Measurements from ENCODE around the gene SRPK2. TPM values are rescaled to one million over a fixed set of nuclear protein-coding genes. Genes with fewer than 3 reads are reported as not detected.

SRPK2 gene
- total RNA-seq, 1 experiment from 2014 or later = 54.4 TPM

GRCh38 chr7:105281966-105282365, 106.8 kb downstream of the SRPK2 start:
- intact Hi-C loops (cut with micrococcal nuclease) = no loop called here
- POLR2A ChIA-PET = interaction anchor here (0.6 kb wide), 1 partner anchor 105 kb away, joined by 6 read pairs; no protein-coding TSS in a partner anchor

DNA sequence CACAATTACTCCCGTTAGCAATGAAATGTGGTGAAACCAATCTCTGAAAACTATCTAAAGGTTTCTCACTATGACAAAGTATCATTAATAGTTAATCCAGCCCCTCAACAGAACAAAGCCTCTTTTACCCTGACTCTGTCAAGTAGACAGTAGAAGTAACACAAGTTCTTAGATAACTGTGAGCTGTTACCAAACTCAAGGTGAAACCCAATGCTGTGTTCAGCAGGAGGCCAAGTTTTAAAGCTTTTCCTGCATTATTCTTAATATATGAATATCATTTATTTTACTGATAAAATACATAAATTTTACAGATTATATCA, 109.1 kb downstream of the SRPK2 start:
- Mint-ChIP-seq H3K36me3 (ENCODE audit: insufficient read depth, unreplicated experiment) (peaks cover 8% of the 10 kb centered on the region), H3K27ac (ENCODE audit: low read depth, unreplicated experiment) (no peak overlapping the region), H3K9me3 (ENCODE audit: unreplicated experiment) (no peaks in the 10 kb centered on the region), H3K4me1 (ENCODE audit: insufficient read depth, unreplicated experiment) (peaks cover 13% of the 10 kb centered on the region), H3K4me3 (ENCODE audit: unreplicated experiment) (no peak overlapping the region), H3K27me3 (ENCODE audit: insufficient read depth, unreplicated experiment) (no peaks in the 10 kb centered on the region)
- intact Hi-C loops (cut with micrococcal nuclease) = no loop called here
- DNase-seq (ENCODE audit: unreplicated experiment) = no peak
- ChIA-PET POLR2A (no interaction called here), CTCF (no interaction called here)
- TF ChIP-seq, protein P1, sequence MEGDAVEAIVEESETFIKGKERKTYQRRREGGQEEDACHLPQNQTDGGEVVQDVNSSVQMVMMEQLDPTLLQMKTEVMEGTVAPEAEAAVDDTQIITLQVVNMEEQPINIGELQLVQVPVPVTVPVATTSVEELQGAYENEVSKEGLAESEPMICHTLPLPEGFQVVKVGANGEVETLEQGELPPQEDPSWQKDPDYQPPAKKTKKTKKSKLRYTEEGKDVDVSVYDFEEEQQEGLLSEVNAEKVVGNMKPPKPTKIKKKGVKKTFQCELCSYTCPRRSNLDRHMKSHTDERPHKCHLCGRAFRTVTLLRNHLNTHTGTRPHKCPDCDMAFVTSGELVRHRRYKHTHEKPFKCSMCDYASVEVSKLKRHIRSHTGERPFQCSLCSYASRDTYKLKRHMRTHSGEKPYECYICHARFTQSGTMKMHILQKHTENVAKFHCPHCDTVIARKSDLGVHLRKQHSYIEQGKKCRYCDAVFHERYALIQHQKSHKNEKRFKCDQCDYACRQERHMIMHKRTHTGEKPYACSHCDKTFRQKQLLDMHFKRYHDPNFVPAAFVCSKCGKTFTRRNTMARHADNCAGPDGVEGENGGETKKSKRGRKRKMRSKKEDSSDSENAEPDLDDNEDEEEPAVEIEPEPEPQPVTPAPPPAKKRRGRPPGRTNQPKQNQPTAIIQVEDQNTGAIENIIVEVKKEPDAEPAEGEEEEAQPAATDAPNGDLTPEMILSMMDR (IDR thresholded peaks at IDR 0.05; ENCODE audit: unreplicated experiment) = no peak
- no TSS peak for BruUV-seq (replicated peaks)

More at GRCh38 chr7:105281966-105282365, 106.8 kb downstream of the SRPK2 start:
- H3K9me3 Mint-ChIP-seq (ENCODE audit: unreplicated experiment) = no peaks in the 10 kb centered on the region
- H3K4me3 Mint-ChIP-seq (ENCODE audit: unreplicated experiment) = no peak overlapping the region
- no peak overlapping the region for H3K27ac Mint-ChIP-seq (ENCODE audit: low read depth, unreplicated experiment)
- CTCF ChIA-PET = no interaction called here
- DNase-seq (ENCODE audit: unreplicated experiment) = no peak
- H3K36me3 Mint-ChIP-seq (ENCODE audit: insufficient read depth, unreplicated experiment) = peaks cover 10% of the 10 kb centered on the region
- TF ChIP-seq, protein P1 (IDR thresholded peaks at IDR 0.05; ENCODE audit: unreplicated experiment) = no peak
- H3K27me3 Mint-ChIP-seq (ENCODE audit: insufficient read depth, unreplicated experiment) = no peaks in the 10 kb centered on the region
- no TSS peak for BruUV-seq (replicated peaks)
- peaks cover 13% of the 10 kb centered on the region for H3K4me1 Mint-ChIP-seq (ENCODE audit: insufficient read depth, unreplicated experiment)

DNA sequence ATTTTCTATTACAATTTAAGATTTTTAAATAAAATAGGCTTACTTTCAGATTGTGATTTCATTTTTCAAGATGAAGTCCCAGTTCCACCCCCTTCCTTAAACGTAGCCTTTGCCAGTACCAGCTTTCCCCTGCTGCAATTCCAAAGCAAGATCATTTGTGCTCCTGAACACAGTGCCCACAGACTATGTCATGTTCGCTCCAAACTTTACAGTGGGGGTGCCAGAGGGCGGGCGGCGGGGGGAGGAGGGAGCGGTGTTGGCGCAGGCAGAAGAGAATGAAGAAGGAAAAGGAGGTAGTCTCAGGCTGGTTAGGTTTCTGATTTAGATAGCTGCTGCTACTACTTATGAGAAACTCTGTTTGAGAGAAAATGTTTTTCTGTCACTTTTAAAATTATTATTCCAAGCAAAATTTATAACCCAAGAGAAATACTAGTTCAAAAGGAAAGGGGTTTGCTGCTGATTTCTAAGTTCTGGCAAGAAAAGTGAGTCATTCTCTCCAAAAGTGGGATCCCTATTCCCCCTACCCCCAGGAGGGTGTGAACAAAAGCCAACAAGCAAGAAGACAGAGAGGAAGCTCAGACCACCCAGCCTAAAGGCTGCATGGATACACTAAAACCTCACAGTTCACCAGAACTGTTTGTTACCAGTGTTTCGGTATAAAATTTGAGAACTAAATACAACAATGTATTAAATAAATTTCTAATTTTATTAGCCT, 109.6 kb downstream of the SRPK2 start:
- Mint-ChIP-seq H3K27me3 (ENCODE audit: insufficient read depth, unreplicated experiment) (no peaks in the 10 kb centered on the region), H3K27ac (ENCODE audit: low read depth, unreplicated experiment) (no peak overlapping the region), H3K36me3 (ENCODE audit: insufficient read depth, unreplicated experiment) (peaks cover 4% of the 10 kb centered on the region), H3K4me1 (ENCODE audit: insufficient read depth, unreplicated experiment) (peaks cover 13% of the 10 kb centered on the region), H3K4me3 (ENCODE audit: unreplicated experiment) (no peak overlapping the region), H3K9me3 (ENCODE audit: unreplicated experiment) (no peaks in the 10 kb centered on the region)
- TF ChIP-seq, protein P1 (IDR thresholded peaks at IDR 0.05; ENCODE audit: unreplicated experiment) = no peak
- ChIA-PET POLR2A (no interaction called here), CTCF (interaction anchor here (0.6 kb wide), 1 partner anchor 1391 kb away, joined by 3 read pairs; no protein-coding TSS in a partner anchor)
- DNase-seq (ENCODE audit: unreplicated experiment) = no peak
- BruUV-seq (replicated peaks) = no TSS peak
- intact Hi-C loops (cut with micrococcal nuclease) = no loop called here

DNA sequence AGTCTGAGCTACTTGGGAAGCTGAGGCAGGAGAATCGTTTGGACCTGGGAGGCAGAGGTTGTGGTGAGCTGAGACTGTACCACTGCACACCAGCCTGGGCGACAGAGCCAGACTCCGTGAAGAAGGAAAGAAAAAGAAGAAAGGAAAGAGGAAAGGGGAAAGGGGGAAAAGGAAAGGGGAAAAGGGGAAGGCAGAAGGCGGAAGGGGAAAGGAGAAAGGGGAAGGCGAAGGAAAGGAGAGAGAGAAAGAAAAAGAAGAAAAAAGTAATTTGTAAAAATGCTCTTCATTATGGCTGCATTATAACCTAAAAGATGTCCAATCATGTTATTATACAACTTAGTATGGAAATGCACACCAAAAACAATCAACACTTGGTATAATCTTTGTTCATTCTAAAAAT, 110.2 kb downstream of the SRPK2 start:
- TF ChIP-seq, protein P1 (IDR thresholded peaks at IDR 0.05; ENCODE audit: unreplicated experiment) = no peak
- Mint-ChIP-seq H3K4me3 (ENCODE audit: unreplicated experiment) (no peak overlapping the region), H3K27me3 (ENCODE audit: insufficient read depth, unreplicated experiment) (no peaks in the 10 kb centered on the region), H3K36me3 (ENCODE audit: insufficient read depth, unreplicated experiment) (peaks cover 4% of the 10 kb centered on the region), H3K9me3 (ENCODE audit: unreplicated experiment) (no peaks in the 10 kb centered on the region), H3K4me1 (ENCODE audit: insufficient read depth, unreplicated experiment) (peaks cover 13% of the 10 kb centered on the region), H3K27ac (ENCODE audit: low read depth, unreplicated experiment) (no peak overlapping the region)
- intact Hi-C loops (cut with micrococcal nuclease) = no loop called here
- CTCF ChIA-PET = interaction anchor here (0.6 kb wide), 1 partner anchor 1391 kb away, joined by 3 read pairs; no protein-coding TSS in a partner anchor
- POLR2A ChIA-PET = no interaction called here
- no peak for DNase-seq (ENCODE audit: unreplicated experiment)
- no TSS peak for BruUV-seq (replicated peaks)

Measured in MCF 10A (cell line).